HG03103 (cell line): ENCODE data around the gene EDRF1.

ENCODE experiments used
- ATAC-seq: cut with Tn5 transposase; IDR thresholded peaks from one replicate; pipeline ENCODE4 v1.9.1; 2021; ENCODE audit warnings: low read depth; ENCODE audit not compliant: unreplicated experiment

EDRF1 gene

DNA sequence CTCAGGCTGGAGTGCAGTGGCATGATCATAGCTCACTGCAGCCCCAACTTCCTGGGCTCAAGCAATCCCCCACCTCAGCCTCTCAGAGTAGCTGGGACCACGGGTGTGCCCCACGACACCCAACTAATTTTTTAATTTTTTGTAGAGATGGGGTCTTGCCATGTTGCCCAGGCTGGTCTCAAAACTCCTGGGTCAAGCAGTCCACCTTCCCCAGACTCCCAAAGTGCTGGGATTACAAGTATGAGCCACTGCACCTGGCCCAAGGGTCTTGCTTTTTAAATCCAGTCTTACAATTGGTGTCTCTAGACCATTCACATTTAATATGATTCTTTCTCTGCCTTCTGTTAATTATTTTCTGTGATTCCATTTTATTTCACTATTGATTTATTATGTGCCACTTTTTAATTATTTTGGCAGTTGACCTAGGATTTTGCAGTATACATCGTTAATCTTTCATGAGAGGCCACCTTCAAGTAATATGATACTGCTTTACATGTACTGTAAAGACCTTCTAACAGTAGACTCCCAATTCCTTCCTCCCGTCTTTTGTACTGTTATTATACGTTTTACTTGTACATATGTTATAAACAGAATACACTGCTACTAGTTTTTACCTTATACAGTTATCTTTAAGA, 37.5 kb downstream of the EDRF1 start:
- ATAC-seq: no peak

DNA sequence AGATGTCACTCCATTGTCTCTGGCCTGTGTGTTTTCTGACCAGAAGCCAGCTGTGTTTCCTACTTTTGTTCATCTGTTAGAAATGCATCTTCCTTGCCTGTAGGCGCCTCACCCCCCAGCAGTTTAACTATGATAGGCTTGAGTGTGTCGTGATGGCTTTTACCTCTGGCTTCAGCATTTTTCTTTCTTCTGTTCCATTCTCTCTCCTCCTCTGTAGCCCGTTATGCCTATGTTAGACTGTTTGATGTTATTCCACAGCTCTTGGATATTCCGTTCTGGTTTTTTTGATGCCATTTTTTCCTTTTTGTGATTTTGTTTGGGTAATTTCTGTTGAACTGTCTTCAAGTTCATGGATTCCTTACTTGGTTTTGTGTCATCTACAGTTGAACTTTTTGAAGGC, 38.2 kb downstream of the EDRF1 start:
- no peak for ATAC-seq

DNA sequence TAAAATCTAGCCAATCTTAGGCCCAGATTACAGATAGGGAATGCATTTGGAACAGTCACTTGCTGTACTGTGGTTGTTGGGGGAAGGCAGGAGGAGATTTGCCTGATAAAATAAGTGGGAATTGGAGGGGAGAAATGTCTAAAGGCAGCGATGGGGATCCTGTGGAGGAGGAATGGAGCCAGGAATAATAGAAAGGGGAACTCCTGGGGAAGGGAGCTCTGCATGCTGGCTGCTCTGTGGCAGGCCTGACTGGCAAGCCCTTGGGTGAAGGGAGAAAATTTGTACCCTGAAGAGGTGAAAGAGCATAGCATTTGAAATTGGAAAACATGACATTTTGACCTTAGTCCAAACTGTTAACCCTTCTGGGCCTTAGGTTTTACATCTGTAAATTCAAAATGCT, 42.5 kb downstream of the EDRF1 start:
- no peak for ATAC-seq

DNA sequence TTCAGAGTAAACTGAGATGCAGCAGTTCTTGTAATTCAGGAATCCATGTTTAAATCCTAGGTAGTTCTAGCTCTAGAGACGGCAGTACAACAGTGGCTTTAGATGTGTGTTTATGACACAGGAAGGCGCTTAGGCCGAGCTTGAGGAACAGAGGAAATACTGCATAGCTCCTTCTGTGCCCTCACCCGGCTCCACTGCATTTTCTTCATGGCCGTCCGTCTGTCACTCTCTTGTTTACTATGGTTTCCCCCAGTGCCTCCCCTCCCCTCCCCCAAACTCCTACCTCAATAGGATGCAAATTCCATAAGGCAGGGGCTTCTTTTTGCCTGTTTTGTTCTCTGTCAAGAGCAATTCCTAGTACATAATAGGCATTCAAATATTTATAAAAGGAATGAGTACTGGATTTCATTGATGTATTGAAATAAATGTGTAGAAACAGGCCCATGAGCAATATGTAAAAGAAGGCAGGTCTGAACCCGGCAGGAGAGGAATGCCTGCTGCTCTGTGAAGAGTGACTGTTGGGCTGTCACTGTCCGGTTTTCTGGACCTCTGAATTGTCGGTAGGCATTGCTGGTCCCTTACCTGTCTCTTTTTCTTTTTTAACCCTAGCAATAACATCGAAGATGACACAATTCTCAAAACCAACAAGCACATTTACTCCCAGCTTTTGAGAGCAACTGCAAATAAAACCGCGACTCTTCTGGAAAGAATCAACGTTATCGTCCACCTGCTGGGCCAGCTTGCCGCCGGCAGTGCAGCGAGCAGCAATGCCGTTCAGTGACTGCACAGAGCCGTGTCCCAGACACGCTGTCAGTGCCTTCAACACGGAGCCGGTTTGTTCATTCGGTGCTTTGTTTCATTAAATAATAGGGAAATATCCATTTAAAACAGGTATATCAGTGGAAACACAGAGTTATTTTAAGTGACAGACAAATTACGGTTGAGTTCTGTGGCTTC, 43.5 kb downstream of the EDRF1 start:
- ATAC-seq: no peak

GRCh38 chr10:125765835-125766234, 46.3 kb downstream of the EDRF1 start:
- no peak for ATAC-seq

GRCh38 chr10:125766511-125766910, 47.0 kb downstream of the EDRF1 start:
- ATAC-seq: no peak

DNA sequence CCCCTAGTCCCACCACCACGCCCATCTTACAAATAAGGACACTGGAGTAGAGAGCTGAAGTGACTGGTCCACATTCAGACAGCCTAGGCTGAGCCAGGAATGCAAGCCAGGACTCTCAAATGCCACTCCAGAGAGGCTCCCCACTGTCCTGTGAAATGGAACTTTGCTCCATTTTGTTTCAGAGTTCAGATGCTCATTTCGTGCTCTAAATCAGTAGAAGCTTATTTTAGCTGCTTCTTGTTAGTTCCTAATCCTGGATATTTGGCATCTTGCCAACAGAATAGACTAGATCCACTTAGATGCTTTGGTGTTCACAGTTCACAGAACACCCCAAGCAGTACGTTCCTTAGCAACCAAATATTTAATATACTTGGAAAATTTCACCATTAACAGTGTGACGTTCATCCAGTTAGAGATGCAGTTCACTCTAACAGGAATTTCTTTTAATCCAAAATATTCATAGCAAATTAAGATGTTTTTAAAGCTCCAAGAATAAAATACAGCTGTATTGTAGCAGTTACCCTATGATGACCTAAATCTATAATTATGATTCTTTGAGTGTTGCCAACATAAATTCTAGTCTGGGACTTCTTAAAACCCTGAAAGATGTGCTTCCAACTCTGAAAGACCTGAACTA, 48.8 kb downstream of the EDRF1 start:
- ATAC-seq: no peak

DNA sequence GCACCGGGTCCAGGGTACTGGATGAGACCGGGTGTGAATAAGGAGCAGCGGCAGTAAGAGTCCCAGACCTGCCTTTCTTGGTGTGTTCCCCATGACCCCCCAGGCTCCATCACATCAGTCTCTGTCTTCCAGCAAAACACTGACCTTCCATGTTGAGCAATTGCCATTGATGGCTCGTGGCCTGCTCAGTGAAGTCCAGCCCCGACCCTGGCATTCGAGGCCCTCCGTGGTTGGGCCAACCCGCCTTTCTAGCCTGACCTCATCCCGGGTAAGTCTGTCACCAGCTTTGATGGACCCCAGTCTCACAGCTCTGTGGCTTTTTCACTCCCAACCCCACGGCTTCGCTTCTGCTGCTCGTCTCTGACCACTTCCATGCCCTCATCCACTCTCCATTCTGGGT, 49.7 kb downstream of the EDRF1 start:
- no peak for ATAC-seq

DNA sequence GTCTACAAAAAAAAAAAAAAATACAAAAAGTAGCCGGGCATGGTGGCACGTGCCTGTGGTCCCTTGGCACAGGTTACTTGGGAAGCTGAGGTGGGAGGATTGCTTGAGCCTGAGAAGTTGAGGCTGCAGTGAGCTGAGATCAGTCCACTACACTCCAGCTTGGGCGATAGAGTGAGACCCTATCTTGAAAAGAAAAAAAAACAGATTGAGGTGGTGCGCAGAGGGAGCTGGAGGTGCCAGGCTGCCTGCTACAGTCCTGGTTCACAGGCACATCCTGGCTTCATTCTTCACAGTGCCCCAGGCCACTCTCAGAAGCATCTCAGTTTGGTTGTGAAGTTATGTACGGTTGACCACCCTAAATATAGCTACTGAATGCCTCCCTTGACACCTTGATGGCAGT, 51.3 kb downstream of the EDRF1 start:
- ATAC-seq: no peak

GRCh38 chr10:125772112-125772863, 52.8 kb downstream of the EDRF1 start:
- ATAC-seq: no peak

- no peak for ATAC-seq
Measured at GRCh38 chr10:125772864-125773180, 53.3 kb downstream of the EDRF1 start.

GRCh38 chr10:125773687-125774543, 54.4 kb downstream of the EDRF1 start:
- no peak for ATAC-seq

GRCh38 chr10:125774581-125775191, 55.2 kb downstream of the EDRF1 start:
- no peak for ATAC-seq

DNA sequence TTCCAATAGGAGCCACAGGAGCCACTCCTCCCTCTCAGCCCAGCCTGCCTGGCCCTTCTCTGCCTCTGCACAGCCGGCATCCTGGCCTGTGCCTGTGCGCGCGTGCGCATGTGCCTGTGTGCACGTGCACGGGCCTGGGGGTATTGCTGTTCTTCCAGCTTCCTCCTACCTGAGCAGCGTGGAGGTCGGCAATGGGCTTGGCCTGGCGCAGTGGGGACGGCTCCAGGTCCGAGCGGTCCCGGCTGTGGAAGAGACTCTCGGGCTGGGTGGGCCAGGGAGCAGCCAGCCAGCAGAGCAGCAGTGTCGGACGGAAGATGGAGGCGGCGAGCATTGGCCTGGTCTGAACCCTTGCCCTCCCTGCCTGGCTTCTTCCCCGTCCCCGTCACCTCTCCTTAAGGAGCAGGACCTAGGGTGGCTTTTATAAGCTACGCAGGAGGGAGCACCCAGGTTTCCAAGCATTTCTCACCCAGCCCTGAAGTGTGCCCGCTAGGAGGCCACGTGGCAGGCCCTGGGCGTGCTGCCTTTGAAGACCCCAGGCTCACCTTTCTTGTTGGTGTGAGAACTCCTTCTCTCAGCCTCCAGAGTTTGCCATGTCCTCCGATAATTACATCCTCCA, 56.1 kb downstream of the EDRF1 start, which contains the start of gene MMP21:
TSS of gene MMP21 (minus strand) at position 331 of the 616 bp plus-strand sequence. CDS start at position 331, 0 bp downstream.
- no peak for ATAC-seq

DNA sequence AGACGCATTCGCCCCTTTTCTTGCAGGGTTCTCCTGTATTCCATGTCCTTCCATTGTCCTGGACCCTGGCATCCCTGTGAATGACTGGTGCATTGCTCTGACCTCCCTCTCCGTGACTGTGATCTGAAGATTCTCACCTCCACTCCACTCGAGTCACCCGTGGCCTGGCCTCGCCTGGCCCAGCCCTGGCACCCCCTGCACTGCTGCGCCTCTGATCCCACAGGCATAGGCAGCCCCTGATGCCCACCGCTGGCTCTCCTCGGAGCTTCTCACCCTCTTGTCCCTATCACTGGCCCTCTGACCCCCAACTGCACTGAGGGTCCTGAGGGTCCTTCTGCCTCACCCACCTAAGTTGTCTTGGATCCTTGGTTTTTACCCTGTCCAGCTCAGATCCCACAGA, 58.3 kb downstream of the EDRF1 start:
- ATAC-seq: no peak

GRCh38 chr10:125778556-125778955, 59.0 kb downstream of the EDRF1 start:
- no peak for ATAC-seq

DNA sequence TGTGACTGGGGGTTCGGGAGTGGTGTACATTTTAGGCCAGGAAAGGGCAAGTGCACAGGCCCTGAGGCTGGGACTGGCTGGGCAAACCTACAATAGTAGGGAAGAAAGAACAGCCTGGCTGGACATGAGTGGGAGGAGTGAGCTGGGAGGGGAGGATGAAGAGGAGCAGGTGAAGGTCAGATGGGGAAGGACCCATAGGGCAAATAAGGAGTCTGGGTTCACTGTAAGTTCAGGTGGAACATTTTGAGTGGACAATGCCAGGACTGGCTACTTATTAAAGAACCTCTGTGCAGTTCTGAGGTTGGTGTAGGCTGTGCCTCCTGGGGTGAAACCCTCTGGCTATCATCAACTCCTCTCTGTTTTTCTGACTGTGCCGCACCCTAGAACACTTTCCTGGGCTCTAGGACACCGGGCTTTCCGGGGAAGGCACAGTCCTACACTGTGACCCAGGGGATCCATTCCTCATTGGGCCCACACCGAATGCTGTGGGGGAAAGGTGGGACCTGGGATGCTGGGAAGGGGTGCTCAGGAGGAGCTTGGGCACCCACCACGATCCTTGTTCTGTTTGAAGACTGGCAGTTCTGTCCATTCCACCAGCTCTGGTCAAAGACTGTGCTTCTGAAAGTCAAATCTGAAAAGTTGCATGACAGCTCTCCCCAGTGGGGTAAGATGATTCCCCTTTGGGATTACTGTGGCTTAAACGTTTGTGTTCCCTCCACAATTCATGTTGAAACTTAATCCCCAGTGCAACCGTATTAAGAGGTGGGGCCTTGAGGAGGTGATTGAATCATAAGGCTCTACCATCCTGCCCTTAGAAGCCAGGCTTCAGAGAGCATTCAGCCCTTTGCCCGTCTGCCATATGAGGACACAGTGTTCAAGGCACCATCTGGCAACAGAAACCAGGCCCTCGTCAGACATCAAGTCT, 60.2 kb downstream of the EDRF1 start:
- ATAC-seq: no peak

- ATAC-seq: no peak
Measured at GRCh38 chr10:125781374-125781773, 61.9 kb downstream of the EDRF1 start.
